ENCODE data around the gene CORO1C.
"Not testable (repeated sequence)": the region's sequence is repeated elsewhere in the genome, so short reads cannot be mapped to it uniquely, and the experiment has no call there.

The CORO1C gene

DNA sequence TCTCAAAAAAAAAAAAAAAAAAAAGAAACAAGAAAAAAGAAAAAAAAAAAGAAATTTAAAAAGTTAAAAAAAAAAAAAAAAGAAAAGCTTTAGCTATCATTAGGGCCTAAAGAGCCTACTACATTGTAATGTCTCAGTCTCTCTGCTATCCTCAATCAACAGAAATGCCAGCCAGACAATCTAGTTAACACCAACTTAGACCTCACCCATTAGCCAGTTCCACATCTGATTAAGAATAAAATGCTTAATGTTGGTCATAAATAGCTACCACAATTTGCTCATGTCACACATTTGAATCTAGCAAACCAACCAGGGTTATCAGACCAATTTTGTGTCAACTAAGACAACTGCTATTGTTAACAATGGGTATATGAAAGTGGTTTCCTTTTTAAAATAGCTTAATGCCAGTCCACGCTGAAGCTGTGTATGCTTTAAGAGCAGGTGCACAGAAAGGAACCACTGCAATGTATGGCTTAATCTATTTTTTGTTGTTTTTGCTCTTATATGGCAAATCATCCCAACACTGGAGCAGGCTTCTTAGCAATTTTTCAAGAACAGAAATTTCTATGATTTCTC, 52.1 kb downstream of the CORO1C start:
- no peak for FAIRE-seq

DNA sequence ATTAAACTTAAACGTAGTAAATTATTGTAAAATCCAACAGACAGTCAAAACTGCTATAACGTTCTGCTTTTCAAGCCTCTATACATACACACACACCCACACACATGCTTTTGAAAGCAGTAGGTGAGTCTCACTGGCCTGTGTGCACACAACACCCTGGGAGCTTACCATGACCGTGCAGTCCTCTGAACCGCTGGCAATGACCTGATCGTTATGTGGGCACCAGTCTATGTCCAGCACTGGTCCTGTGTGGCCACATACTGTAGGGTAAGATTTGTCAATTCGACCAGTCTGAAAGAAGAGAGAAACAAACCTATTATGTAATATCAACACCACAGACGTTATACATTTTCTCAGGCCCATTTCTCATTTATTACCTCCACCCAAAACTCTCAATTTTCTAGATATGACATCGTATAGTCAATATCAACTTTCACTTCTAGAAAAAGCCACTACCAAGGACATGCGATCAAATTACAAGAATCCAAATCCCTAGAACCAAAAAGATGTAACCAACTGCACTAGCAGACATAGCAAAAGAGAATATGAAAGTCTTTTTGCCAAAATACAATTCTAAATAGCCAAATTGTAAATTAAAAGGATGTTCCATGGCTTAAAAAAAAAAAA, 53.1 kb downstream of the CORO1C start:
- no peak for FAIRE-seq

More for the DNA sequence above, 52.1 kb downstream of the CORO1C start:
- no peak for DNase-seq (ENCODE audit: insufficient read length, low spot score)

GRCh38 chr12:108677381-108677780, 53.9 kb downstream of the CORO1C start:
- FAIRE-seq = no peak
- no peak for DNase-seq (ENCODE audit: insufficient read length, low spot score)

More for the DNA sequence above, 53.1 kb downstream of the CORO1C start:
- no peak for DNase-seq (ENCODE audit: insufficient read length, low spot score)

GRCh38 chr12:108676707-108677106, 54.6 kb downstream of the CORO1C start:
- no peak for FAIRE-seq
- DNase-seq (ENCODE audit: insufficient read length, low spot score) = no peak

DNA sequence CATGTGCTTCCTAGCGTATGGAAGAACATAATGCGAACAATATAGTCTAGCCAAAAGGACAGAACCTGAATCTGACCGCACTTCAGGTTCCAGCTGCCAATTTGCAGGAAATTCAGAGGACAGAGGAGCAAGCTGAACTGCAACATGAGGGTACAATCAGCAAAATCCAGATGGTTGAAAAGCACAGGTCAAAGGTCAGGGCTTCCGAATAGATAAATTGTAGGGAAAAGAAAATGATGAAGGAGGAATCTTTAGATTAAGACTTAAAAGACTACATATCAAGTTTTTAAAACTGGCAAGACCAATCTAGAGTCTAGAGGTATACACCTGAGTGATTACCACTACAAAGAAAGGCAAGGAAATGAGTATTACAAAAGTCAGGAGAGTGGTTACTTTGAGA, 55.5 kb downstream of the CORO1C start:
- FAIRE-seq (no peak), DNase-seq (ENCODE audit: insufficient read length, low spot score) (no peak)

DNA sequence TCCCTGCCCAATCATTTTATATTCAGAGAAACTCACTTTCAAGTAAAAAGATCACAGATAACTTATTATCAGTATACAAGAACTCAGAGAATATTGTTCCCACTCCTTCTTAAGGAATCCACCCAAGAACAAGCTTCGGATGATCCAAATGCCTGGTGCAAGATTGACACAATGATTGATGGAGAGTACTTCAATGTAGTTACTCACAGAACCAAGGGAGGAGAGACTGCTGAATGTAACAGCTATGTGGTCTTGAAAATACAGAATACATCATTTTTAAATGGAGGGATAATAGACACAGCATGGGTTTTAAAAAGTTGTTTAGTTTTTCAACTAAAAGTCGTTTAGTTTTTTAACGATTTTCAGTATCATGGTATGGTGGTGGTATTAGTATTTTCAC, 59.3 kb downstream of the CORO1C start:
- FAIRE-seq (no peak), DNase-seq (ENCODE audit: insufficient read length, low spot score) (no peak)

- DNase-seq (ENCODE audit: insufficient read length, low spot score) = no peak
- no peak for FAIRE-seq
These were observed 60.2 kb downstream of the CORO1C start for GRCh38 chr12:108671110-108671509.

- FAIRE-seq = no peak
- no peak for DNase-seq (ENCODE audit: insufficient read length, low spot score)
These were observed 61.2 kb downstream of the CORO1C start for GRCh38 chr12:108670066-108670631.

DNA sequence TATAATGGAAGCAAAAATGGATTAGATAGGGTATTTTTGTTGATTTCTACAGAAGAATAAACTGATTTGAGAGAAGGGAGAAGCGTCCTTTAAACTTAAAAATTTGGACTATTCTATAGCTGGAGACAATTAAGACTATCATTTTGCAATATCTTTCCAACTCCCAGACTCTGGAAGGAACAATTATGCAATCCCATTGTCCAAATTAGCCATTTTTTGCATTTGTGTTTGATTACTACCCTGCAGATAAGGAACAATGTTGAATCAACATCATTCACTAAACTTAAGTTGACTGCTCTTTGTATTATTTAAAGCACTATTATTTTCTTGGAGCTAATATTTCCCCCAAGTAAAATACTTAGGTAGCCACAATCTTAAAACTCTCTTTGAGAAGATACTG, 62.8 kb downstream of the CORO1C start:
- DNase-seq (ENCODE audit: insufficient read length, low spot score) (no peak), FAIRE-seq (no peak)

DNA sequence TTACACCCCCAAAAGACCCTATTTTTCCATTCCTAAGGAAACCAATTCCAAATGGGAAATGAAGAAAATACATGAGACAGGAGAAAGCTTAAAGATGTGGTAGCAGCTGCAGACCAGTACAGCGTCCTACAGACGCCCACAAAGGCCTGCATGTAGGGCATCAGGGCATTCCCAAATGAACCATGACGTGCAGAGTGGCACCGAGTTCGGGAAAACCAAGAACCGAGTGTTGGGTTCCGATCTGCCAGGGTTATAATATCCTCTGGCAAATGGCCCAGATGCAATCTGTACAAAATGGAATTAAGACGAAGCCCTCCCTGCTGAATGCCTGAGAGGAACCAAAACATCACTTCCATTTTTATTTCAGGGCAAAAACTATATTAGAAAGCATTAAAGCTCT, 63.3 kb downstream of the CORO1C start:
- no peak for DNase-seq (ENCODE audit: insufficient read length, low spot score)
- no peak for FAIRE-seq

DNA sequence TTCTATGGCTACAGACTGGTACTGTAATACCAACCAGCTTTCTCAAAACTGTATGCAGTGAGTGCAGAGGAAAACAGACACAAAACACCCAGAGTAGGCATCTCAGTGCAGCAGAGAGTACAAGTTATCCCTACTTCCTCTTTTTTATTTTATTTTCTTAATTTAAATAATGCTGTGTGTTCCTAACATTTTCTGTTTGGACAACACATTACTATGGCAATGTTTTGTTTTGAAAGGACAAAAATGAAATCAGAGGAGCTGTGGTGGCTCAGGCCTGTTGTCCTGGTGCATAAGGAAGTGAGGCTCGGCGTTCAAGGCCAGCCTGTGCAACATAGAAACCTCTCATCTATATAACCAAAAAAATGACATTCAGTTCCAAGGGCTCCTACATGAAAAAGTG, 64.0 kb downstream of the CORO1C start:
- DNase-seq (ENCODE audit: insufficient read length, low spot score) (no peak), FAIRE-seq (no peak)

DNA sequence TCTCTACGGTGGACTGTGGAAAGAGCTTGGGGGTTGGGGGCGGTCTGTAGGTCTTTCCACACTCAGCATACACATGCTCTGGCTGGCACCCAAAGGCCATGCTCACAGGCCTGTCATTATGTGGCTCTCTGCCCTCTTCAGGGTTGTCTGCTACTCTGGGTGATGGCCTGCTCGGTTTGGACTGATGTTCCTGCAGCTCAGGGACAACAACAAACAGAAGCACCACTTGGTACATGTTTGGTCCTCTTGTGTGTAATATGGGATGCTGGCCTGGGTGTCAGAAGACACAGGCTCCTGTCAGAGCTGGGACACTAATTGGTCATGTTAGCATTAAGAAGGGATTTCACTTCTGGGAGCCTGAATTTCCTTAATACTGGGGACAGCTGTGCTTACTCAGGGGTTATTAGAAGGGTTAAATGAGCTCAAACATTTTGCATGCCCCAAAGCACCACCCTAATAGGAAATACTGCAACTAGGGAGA, 64.9 kb downstream of the CORO1C start:
- no peak for FAIRE-seq

DNA sequence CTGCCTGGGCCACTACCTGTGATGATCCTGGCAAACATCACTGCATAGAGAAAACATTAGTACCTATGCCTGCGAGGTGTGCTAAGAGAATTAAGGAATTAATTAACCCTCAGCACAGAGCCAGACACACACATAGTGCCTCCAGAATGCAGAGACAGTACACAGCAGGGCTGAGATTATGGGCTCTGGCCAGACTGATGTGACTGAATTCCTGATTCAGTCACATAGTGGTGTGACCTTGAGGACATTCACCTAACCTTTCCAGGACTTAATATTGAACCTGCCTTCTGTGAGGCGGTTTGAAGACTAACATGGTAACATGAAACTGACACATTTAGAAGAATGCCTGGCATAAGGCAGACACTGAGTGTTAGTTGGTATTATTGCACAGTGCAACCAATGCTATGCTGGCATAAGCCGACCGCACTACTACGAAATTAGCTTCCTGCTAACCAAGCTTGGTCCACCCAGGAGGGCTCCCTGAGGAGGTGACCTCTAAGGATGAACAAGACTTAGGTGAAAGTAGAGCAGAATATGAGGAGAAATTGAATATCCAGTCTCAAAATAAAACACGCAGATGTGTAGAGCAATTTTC, 65.6 kb downstream of the CORO1C start:
- FAIRE-seq (peak; percentile 20), DNase-seq (ENCODE audit: insufficient read length, low spot score) (no peak)

More for the DNA sequence above, 64.9 kb downstream of the CORO1C start:
- no peak for DNase-seq (ENCODE audit: insufficient read length, low spot score)

DNA sequence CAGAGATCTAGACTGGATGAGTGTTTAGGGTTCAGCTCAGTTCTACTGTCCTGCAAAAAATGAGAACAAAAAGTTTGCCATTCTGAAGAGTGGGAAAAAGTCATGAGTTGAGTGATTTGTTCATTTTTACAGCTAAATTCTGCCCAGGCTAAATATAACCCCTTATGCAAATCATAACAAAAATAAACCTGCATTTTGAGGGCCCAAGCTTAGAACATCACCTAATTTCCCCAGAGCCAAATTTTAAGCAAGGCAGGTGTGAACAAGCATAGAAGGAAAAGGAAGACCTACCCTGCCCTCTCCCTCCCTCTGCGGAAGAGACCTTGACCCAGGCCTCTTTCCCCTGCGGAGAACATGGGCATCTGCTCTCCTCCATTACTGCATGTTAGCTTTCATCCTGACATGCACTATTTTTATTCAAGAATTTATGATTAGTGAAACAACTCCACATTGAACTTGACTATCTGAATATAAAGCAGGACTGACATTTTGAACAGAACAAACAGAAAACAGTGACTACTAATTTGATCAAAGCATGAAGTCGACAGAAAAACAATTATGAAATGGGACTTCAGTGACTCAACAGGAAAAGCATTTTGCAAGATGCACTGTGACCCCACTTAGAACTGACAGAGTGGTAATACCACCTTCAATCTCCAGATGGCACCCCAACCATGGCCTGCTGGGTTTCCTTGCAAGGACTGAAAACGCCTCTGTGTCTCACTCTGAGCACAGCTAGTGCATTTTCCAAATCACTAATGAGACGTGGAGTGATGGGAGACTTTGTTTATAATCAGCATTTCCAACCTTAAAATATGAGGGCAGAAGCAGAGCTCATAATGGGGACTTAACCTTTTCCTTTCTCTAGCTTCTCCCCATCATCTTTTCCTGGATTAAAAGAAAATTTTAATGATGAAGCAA, 66.7 kb downstream of the CORO1C start:
- peak; percentile 83 for DNase-seq (ENCODE audit: insufficient read length, low spot score)
- no peak for FAIRE-seq

DNA sequence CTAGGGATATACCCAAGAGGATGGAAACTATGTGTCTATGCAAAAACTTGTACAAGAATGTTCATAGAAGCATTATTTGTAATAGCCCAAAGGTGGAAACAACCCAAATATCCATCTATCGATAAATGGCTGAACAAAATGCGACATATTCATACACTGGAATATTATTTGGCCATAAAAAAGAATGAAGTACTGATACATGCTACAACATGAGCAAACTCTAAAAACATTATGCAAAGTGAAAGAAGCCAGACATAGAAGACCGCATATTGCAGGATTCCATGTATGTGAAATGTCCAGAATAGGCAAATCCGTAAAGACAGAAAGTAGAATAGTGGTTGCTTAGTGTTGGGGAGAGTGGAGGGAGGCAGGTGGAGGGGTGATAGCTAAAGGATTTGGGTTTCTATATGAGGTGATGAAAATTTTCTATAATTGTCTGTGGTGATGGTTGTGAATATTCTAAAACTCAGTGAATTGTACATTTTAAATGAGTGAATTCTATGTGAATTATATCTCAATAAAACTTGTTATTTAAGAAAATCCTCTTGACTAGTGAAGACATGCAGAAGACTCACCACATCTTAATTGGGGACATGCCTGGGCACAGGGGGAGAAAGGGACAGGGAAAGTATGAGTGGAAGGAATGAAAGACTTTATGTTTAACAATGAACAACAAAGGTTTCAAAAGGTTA, 67.8 kb downstream of the CORO1C start:
- DNase-seq (ENCODE audit: insufficient read length, low spot score) (no peak), FAIRE-seq (no peak)

GRCh38 chr12:108658115-108658514, 73.2 kb downstream of the CORO1C start:
- DNase-seq (ENCODE audit: insufficient read length, low spot score); FAIRE-seq: not testable (repeated sequence)

DNA sequence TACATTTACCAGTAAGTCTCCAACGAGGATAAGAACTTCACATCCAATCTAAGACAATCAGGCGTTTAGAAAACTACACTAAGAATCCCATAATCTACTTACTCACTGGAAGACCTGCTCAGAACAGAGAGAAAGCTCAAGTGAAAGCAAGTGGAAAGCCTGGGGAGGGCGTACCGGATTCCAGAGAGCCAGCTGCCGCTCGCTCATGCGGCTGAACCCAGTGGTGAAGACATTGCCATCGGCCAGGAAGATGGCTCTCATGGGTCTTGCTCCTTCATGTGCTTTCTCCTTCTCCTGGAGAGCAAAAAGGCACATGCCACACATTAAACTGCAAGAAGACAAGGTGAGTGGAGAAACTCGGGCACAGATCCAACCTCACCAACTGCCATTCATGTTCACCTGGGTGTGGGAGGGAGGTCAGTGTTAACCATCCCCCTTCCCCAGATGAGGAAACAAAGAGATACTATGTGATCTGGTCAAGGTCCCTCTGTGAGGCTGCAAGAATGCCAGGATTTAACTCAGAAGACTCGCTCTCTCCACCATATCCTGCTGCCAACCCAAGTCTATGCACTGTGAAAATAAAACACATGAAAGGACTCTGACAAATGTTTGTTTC, 74.1 kb downstream of the CORO1C start:
- DNase-seq (ENCODE audit: insufficient read length, low spot score) (no peak), FAIRE-seq (no peak)

DNA sequence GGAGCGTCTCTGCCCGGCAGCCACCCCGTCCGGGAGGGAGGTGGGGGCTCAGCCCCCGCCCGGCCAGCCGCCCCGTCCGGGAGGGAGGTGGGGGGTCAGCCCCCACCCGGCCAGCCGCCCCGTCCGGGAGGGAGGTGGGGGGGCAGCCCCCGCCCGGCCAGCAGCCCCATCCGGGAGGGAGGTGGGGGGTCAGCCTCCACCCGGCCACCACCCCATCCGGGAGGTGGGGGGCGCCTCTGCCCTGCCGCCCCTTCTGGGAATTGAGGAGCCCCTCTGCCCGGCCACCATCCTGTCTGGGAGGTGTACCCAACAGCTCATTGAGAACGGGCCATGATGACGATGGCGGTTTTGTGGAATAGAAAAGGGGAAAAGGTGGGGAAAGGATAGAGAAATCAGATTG, 75.1 kb downstream of the CORO1C start:
- not testable (repeated sequence) for DNase-seq (ENCODE audit: insufficient read length, low spot score); FAIRE-seq

GRCh38 chr12:108655812-108656175, 75.5 kb downstream of the CORO1C start:
- not testable (repeated sequence) for FAIRE-seq; DNase-seq (ENCODE audit: insufficient read length, low spot score)

DNA sequence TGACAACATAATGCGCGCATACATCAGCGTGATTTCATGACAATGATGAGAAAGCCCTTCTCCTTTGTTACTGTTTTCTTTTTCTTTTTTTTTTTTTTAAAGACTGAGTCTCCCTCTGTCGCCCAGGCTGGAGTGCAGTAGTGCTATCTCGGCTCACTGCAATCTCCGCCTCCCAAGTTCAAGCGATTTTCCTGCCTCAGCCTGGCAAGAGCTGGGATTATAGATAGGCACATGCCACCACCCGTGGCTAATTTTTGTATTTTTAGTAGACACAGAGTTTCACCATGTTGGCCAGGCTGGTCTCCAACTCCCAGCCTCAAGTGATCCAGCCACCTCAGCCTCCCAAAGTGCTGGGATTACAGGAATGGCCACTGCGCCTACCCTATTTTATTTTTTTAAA, 76.7 kb downstream of the CORO1C start:
- DNase-seq (ENCODE audit: insufficient read length, low spot score); FAIRE-seq: not testable (repeated sequence)

Data from HTR-8/SVneo (cell line).